Stimulated activated naive CD8-positive, alpha-beta T cell treated with anti-CD3 and anti-CD28 coated beads, Interleukin-15, Interleukin-2, amounts not matched to agents 100 ng/mL and 50 ng/mL, for 24 hours (primary cell): Measurements from ENCODE around the gene PLSCR1.
"Not testable (repeated sequence)": the region's sequence is repeated elsewhere in the genome, so short reads cannot be mapped to it uniquely, and the experiment has no call there.

Experiments used
- H3K27ac Mint-ChIP-seq: one replicate; pipeline ENCODE4 v1.8.0; 2021; ENCODE audit warnings: mild to moderate bottlenecking, mixed read lengths
- H3K27me3 Mint-ChIP-seq: one replicate; pipeline ENCODE4 v1.8.0; 2021; ENCODE audit warnings: mixed read lengths
- H3K36me3 Mint-ChIP-seq: one replicate; pipeline ENCODE4 v1.8.0; 2021; ENCODE audit warnings: low read depth, mixed read lengths
- H3K4me1 Mint-ChIP-seq: one replicate; pipeline ENCODE4 v1.8.0; 2021; ENCODE audit warnings: low read depth, mixed read lengths
- H3K4me3 Mint-ChIP-seq: one replicate; pipeline ENCODE4 v1.8.0; 2021; ENCODE audit warnings: mild to moderate bottlenecking, mixed read lengths
- H3K9me3 Mint-ChIP-seq: one replicate; pipeline ENCODE4 v1.8.0; 2021; ENCODE audit warnings: mixed read lengths

Gene PLSCR1

GRCh38 chr3:146511402-146512134 is 32.8 kb downstream of the PLSCR1 start:
- Mint-ChIP-seq H3K36me3 (peaks cover 45% of the 10 kb centered on the region), H3K27ac (no peak overlapping the region)

GRCh38 chr3:146507331-146508120 is 36.9 kb downstream of the PLSCR1 start:
- H3K36me3 Mint-ChIP-seq, result peaks cover 17% of the 10 kb centered on the region
- H3K27me3 Mint-ChIP-seq, result no peaks in the 10 kb centered on the region
- H3K9me3 Mint-ChIP-seq, result peaks cover 5% of the 10 kb centered on the region
- peaks cover 30% of the 10 kb centered on the region for H3K4me1 Mint-ChIP-seq
- H3K27ac Mint-ChIP-seq, result no peak overlapping the region
- H3K4me3 Mint-ChIP-seq, result no peak overlapping the region

More at GRCh38 chr3:146511402-146512134, 32.8 kb downstream of the PLSCR1 start:
- Mint-ChIP-seq H3K9me3 (no peaks in the 10 kb centered on the region), H3K4me1 (peaks cover 29% of the 10 kb centered on the region), H3K27me3 (no peaks in the 10 kb centered on the region), H3K4me3 (no peak overlapping the region)

- peaks cover 5% of the 10 kb centered on the region for H3K9me3 Mint-ChIP-seq
- peaks cover 9% of the 10 kb centered on the region for H3K36me3 Mint-ChIP-seq
- peaks cover 39% of the 10 kb centered on the region for H3K4me1 Mint-ChIP-seq
- H3K4me3 Mint-ChIP-seq, result no peak overlapping the region
- H3K27ac Mint-ChIP-seq, result no peak overlapping the region
- no peaks in the 10 kb centered on the region for H3K27me3 Mint-ChIP-seq
Measured at GRCh38 chr3:146505516-146505915, 38.9 kb downstream of the PLSCR1 start.

GRCh38 chr3:146504498-146505197 is 39.8 kb downstream of the PLSCR1 start:
- H3K9me3 Mint-ChIP-seq, result peaks cover 5% of the 10 kb centered on the region
- no peak overlapping the region for H3K4me3 Mint-ChIP-seq
- H3K36me3 Mint-ChIP-seq, result peaks cover 5% of the 10 kb centered on the region
- H3K4me1 Mint-ChIP-seq, result peaks cover 35% of the 10 kb centered on the region
- no peak overlapping the region for H3K27ac Mint-ChIP-seq
- H3K27me3 Mint-ChIP-seq, result no peaks in the 10 kb centered on the region

GRCh38 chr3:146503461-146504202 is 40.8 kb downstream of the PLSCR1 start:
- Mint-ChIP-seq H3K27me3 (no peaks in the 10 kb centered on the region), H3K4me1 (peaks cover 38% of the 10 kb centered on the region), H3K36me3 (peaks cover 5% of the 10 kb centered on the region), H3K4me3 (no peak overlapping the region), H3K9me3 (peaks cover 5% of the 10 kb centered on the region), H3K27ac (no peak overlapping the region)

- no peak overlapping the region for H3K27ac Mint-ChIP-seq
Measured at GRCh38 chr3:146502887-146503460, 41.4 kb downstream of the PLSCR1 start.

GRCh38 chr3:146501752-146502151 is 42.7 kb downstream of the PLSCR1 start:
- Mint-ChIP-seq H3K9me3 (peaks cover 11% of the 10 kb centered on the region), H3K4me3 (no peak overlapping the region), H3K27ac (no peak overlapping the region), H3K27me3 (no peaks in the 10 kb centered on the region), H3K36me3 (no peaks in the 10 kb centered on the region), H3K4me1 (peaks cover 47% of the 10 kb centered on the region)

More at GRCh38 chr3:146502887-146503460, 41.4 kb downstream of the PLSCR1 start:
- H3K4me1 Mint-ChIP-seq, result peaks cover 44% of the 10 kb centered on the region
- no peak overlapping the region for H3K4me3 Mint-ChIP-seq
- peaks cover 8% of the 10 kb centered on the region for H3K9me3 Mint-ChIP-seq
- H3K36me3 Mint-ChIP-seq, result no peaks in the 10 kb centered on the region
- no peaks in the 10 kb centered on the region for H3K27me3 Mint-ChIP-seq

GRCh38 chr3:146499701-146500100 is 44.7 kb downstream of the PLSCR1 start:
- Mint-ChIP-seq H3K4me1 (peaks cover 46% of the 10 kb centered on the region), H3K4me3 (no peak overlapping the region)

GRCh38 chr3:146498002-146498736 is 46.2 kb downstream of the PLSCR1 start:
- Mint-ChIP-seq H3K4me1 (peaks cover 34% of the 10 kb centered on the region), H3K36me3 (no peaks in the 10 kb centered on the region), H3K9me3 (peaks cover 16% of the 10 kb centered on the region), H3K27ac (peak overlapping the region; percentile 45), H3K27me3 (no peaks in the 10 kb centered on the region), H3K4me3 (peak overlapping the region; percentile 78)

More at GRCh38 chr3:146499701-146500100, 44.7 kb downstream of the PLSCR1 start:
- H3K27me3 Mint-ChIP-seq, result no peaks in the 10 kb centered on the region
- H3K27ac Mint-ChIP-seq, result no peak overlapping the region
- peaks cover 17% of the 10 kb centered on the region for H3K9me3 Mint-ChIP-seq
- H3K36me3 Mint-ChIP-seq, result no peaks in the 10 kb centered on the region

GRCh38 chr3:146497145-146497843 is 47.1 kb downstream of the PLSCR1 start:
- Mint-ChIP-seq H3K9me3 (peaks cover 19% of the 10 kb centered on the region), H3K4me1 (peaks cover 28% of the 10 kb centered on the region)
- not testable (repeated sequence) for H3K4me3 Mint-ChIP-seq, H3K36me3 Mint-ChIP-seq, H3K27ac Mint-ChIP-seq, H3K27me3 Mint-ChIP-seq

GRCh38 chr3:146496726-146497125 is 47.7 kb downstream of the PLSCR1 start:
- H3K4me1 Mint-ChIP-seq, result peaks cover 24% of the 10 kb centered on the region
- no peaks in the 10 kb centered on the region for H3K27me3 Mint-ChIP-seq
- H3K36me3 Mint-ChIP-seq, result no peaks in the 10 kb centered on the region
- no peak overlapping the region for H3K4me3 Mint-ChIP-seq
- peaks cover 23% of the 10 kb centered on the region for H3K9me3 Mint-ChIP-seq
- no peak overlapping the region for H3K27ac Mint-ChIP-seq

GRCh38 chr3:146496251-146496650 is 48.2 kb downstream of the PLSCR1 start:
- no peak overlapping the region for H3K27ac Mint-ChIP-seq
- H3K27me3 Mint-ChIP-seq, result no peaks in the 10 kb centered on the region
- H3K9me3 Mint-ChIP-seq, result peaks cover 24% of the 10 kb centered on the region
- peaks cover 19% of the 10 kb centered on the region for H3K4me1 Mint-ChIP-seq
- no peak overlapping the region for H3K4me3 Mint-ChIP-seq
- no peaks in the 10 kb centered on the region for H3K36me3 Mint-ChIP-seq

GRCh38 chr3:146493761-146494160 is 50.6 kb downstream of the PLSCR1 start:
- peaks cover 41% of the 10 kb centered on the region for H3K9me3 Mint-ChIP-seq
- H3K4me1 Mint-ChIP-seq, result peaks cover 18% of the 10 kb centered on the region
- no peak overlapping the region for H3K27ac Mint-ChIP-seq
- no peaks in the 10 kb centered on the region for H3K27me3 Mint-ChIP-seq
- H3K4me3 Mint-ChIP-seq, result no peak overlapping the region
- H3K36me3 Mint-ChIP-seq, result no peaks in the 10 kb centered on the region
